GM19035 (cell line): ENCODE data around the gene TSC22D4.
"Not testable (repeated sequence)": the region's sequence is repeated elsewhere in the genome, so short reads cannot be mapped to it uniquely, and the experiment has no call there.

Source experiments
- ATAC-seq: cut with Tn5 transposase; IDR thresholded peaks from one replicate; pipeline ENCODE4 v1.9.1; 2021; ENCODE audit not compliant: unreplicated experiment

Gene TSC22D4

GRCh38 chr7:100447363-100447762 is 31.7 kb downstream of the TSC22D4 start:
- not testable (repeated sequence) for ATAC-seq

DNA sequence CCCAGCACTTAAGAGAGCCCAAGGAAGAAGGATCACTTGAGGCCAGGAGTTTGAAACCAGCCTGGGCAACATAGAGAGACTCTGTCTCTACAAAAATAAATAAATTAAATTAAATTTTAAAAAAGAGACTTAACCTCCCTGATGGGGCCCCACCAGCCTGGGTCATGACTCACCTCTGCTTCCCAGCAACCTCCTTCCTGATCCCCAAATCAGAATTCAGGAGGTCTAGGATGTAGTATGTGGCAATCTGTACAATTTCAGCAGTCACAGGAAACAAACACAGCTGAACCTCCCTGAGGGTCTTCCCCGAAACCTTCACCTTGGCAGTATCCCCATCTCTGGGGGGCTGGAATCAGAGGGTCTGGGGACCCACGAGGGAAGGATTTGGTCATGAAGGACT is 33.0 kb downstream of the TSC22D4 start:
- ATAC-seq = no peak

DNA sequence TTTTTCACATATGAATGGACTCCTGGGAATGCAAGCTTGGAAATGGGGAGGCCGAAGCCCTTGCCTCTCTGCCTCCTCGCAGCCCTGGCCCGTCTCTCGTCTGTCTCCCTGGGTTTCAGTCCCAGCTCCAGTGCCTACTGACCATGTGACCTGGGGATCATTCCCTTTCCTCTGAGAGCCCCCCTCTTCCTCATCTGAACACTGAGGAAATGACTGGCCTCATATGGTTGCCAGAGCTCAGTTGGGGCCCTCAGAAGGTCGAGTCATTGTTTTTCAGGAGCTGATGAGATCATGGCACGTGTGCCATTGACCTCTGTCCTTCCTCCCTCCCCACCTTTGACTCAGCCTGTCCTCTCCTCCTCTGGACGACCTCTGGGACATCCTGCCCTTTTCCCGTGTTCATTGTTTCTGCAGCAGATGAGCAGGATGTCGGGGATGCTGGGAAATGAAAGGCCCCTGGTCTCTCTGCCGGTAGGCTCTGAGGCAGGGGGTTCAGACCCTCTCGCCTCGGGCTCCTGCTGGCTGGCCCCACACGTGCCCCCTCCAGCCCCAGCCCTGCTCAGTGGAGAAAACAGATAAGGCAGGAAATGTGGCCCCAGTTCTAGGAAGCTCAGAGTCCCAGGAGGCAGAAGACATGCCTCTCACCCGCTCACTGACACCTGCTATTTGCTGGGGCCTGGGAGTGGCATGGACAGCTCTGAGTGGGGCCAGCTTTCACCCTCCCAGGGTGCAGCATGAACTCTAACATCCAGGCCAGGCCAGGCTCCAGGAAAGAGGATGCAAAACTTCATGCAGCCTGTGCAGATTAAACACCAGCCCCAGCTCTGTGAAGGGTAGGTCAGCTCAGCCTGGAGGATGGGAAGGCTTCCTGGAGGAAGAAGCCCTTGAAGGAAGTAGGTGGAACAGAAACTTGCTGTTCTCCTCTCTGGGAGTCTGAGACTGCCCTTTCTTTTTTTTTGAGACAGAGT is 34.4 kb downstream of the TSC22D4 start:
- no peak for ATAC-seq

GRCh38 chr7:100443096-100443840 is 35.7 kb downstream of the TSC22D4 start:
- no peak for ATAC-seq

DNA sequence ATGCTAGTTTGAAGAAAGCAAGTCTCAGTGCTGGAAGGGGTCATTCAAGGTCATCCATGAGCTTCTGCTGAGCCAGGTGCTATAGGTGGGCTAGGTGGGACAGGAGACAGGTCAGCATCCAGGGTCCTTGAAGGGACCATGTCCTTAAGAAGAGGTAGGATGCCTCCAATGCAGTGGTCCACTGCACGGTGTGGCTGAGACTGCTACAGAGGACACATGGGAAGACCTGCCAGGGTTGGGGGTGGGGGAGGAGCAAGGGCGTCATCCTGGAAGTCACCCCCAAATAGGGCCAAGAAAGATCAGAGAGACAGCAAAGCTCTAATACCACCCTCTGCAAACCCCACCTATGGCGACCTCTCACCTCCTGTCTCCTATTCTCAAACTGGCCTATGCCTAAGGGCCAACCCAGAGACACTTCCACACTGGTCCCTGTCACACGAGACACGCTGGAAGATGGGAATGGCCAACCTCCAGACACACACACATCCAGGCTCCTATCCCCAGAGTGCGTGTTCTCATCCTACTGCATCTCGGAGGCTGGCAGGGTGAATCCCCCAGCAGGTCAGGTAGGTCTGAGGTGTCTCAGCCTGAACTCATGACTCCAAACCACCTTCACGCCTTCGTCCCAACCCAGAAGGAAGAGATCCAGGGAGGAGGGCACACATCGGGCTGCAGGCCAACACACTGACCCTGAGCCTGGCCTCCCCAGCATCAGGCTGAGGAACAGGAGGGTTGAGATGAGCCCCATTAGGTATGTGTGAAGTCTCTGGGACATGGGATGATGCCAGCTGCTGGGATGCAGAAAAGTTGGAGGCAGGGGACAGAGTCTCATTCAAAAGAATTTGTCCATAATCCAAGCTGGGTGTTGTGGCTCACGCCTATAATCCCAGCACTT is 37.1 kb downstream of the TSC22D4 start:
- no peak for ATAC-seq

GRCh38 chr7:100439244-100439643 is 39.8 kb downstream of the TSC22D4 start:
- not testable (repeated sequence) for ATAC-seq

- ATAC-seq = not testable (repeated sequence)
Observed at GRCh38 chr7:100438731-100439130, 40.3 kb downstream of the TSC22D4 start.

DNA sequence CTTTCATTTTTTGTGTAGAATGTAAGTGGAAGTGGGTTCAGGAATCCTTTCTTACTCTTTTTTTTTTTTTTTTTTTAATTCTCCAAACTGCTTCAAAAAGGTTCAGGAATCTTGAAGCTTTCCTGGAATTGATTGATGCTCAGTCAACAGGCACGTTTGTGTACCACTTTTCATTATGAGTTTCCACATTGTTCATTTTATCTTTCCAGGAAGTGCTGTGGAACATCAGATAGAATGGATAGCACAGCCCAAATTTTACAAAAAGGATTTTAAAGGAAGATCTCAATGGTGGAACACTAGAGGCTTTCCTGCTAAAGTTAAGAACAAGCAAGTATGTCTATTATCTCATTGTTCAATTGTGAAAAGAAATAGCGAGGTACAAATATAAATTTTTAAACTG is 40.8 kb downstream of the TSC22D4 start:
- no peak for ATAC-seq

DNA sequence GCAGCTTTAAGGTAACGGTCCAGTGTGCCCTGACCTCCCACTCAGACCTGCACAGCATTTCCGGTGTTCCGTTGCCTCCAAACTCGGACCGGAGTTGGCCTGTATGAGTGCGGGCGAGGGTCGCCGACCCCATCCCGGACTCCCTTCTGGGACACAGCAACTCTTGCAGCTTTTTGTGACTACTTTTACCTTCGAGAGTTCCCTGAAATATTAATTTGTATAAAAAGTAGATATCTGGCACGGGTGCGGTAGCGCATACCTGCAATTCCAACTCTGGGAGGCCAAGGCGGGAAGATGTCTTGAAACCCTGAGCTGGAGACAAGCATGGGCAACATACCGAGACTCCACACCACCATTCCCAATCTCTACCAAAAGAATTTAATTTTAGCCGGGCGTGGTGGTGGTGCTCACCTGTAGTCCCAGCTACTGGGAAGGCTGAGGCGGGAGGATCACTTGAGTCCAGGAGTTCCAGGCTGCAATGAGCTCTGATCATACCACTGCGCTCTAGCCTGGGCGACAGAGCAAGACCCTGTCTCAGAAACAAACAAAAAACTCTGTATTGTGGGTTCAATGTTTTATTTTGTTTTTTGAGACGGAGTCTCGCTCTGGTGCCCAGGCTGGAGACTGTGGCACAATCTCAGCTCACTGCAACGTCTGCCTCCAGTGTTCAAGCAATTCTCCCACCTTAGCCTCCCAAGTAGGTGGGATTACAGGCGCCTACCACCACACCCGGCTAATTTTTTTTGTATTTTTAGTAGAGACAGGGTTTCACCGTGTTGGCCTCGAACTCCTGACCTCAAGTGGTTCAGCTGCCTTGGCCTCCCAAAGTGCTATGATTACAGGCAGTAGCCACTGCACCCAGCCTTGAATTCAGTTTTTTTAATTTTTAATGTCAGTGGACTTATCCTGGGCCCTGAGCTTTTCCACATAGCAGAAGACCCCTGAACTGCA is 41.6 kb downstream of the TSC22D4 start:
- no peak for ATAC-seq

DNA sequence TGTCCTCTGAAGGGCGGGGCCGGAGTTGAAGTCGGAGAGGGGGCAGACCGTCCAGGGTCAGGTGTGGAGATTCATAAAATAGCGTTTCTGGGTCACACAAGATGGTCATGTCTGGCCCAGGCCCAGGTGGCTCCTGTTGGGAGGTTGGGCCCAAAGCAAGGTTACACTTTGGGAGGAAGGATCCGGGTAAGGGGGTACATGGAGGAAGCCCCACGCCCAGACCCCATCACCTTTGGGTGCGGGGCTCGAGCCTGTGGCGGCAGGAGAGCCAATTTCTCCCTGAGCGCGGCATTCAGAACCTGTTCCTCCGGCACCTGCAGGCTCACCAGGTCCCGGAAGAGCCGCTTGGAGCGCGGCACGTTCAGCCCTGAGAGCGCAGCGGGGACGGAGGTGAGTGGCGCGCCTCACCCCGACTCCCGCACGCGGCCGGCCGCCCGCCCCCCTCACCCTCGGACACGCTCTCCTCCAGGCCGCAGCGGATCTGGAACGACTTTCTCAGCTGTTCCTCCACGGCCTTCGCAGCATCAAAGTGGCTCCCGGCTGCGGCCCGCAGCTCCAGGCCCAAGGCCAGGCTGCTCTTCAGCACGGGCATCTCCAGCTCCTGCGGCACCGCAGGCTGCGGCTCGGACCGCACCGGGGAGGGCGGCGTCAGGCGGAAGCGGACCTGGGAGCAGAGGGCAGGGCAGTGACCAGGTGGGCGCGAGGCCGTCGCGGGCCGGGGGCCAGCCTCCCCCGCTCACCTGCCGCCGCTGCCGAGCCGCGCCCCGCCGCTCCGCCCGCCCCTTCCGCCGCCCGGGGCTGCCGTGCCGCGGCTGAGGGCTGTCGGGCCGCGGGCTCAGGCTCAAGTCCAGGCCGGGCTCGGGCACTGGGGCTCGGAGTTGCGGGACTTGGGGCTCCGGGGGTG is 43.4 kb downstream of the TSC22D4 start:
- ATAC-seq = peak; percentile 31

DNA sequence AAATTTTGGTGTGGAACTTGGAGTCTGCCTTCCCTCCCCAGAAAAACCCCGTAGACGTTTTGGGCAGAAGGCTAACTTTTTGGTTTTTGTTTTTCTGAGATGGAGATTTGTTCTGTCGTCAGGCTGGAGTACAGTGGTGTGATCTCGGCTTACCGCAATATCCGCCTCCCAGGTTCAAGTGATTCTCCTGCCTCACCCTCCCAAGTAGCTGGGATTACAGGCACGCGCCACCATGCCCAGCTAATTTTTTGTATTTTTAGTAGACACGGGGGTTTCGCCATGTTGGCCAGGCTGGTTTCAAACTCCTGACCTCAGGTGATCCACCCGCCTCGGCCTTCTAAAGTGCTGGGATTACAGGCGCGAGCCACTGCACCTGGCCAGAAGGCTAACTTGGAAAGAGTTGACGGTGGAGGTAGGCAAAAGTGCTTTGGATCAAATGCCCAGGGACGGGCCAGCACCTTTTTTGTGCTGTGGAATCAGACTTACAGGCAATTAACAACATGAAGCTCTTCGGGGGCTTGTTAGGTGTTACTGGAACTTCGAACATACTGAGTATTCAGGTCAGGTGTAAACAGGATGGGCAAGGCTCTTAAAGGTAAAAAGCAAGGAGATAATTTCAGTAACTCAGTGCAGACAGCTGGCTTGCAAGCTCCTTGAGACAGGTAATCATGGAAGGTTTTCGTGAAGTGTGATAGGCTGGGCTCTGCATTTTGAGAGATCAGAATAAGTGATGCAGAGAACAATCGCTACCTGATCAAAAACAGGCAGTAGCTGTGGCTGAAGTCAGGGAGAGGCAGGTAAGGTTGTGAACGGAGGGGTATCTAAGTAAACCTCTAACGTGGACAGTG is 44.5 kb downstream of the TSC22D4 start:
- no peak for ATAC-seq

GRCh38 chr7:100433592-100434296 is 45.3 kb downstream of the TSC22D4 start:
- ATAC-seq = no peak

- ATAC-seq = no peak
Observed at GRCh38 chr7:100433276-100433591, 45.8 kb downstream of the TSC22D4 start.

DNA sequence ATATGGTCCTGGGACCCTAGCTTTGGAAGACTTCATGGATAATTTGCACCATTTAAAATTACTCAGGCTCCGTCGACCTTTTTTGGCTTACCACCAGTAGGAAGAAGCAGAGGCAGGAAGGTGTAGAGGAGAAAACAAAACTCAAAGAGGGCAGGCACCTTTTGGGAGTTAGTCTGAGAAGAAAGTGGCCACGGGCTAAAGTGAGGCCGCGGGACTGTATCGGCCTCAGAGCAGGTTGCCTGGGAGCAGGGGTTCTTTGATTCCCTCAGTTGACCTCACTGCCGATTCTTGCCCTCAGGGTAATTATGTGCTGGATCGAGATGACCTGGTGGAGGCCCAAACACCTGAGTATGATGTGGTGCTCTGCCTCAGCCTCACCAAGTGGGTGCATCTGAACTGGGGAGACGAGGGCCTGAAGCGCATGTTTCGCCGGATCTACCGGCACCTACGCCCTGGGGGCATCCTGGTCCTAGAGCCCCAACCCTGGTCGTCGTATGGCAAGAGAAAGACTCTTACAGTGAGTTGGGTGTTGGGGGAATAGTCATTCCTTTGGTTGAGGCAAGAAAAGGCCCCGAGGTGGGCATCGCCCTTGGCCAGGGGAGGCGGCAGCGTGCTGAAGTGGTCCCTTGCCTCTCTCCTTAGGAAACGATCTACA is 46.3 kb downstream of the TSC22D4 start:
- ATAC-seq = no peak

- no peak for ATAC-seq
Observed at GRCh38 chr7:100432053-100432452, 47.0 kb downstream of the TSC22D4 start.

DNA sequence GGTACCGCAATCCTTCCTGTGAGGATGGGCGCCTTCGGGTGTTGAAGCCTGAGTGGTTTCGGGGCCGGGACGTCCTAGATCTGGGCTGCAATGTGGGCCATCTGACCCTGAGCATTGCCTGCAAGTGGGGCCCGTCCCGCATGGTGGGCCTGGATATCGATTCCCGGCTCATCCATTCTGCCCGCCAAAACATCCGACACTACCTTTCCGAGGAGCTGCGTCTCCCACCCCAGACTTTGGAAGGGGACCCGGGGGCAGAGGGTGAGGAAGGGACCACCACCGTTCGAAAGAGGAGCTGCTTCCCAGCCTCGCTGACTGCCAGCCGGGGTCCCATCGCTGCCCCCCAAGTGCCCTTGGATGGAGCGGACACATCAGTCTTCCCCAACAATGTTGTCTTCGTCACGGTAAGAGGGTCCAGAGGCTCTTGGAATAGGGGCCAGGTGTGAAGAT is 47.7 kb downstream of the TSC22D4 start:
- ATAC-seq = no peak
